HepG2 (cell line): ENCODE measurements around the gene DNASE2.

Experiments
- BCL6 ChIP-seq: IDR thresholded peaks from 2 replicates; pipeline ENCODE4 v1.6.1; 2016; ENCODE audit warnings: missing genetic modification reagents, missing compliant biosample characterization
- CTCF ChIP-seq: sonication (generic); formaldehyde crosslinking; IDR thresholded peaks from 2 replicates; pipeline ENCODE4 v1.5.0; 2020; ENCODE audit warnings: mild to moderate bottlenecking, missing genetic modification reagents, moderate library complexity
- MXI1 ChIP-seq: IDR thresholded peaks from 3 replicates; pipeline ENCODE4 v1.6.1; 2012; ENCODE audit warnings: low read depth, low read length, inconsistent platforms, borderline replicate concordance
- POLR2AphosphoS2 ChIP-seq: IDR thresholded peaks from 2 replicates; pipeline ENCODE4 v1.6.1; 2011; ENCODE audit warnings: low read depth, low read length, improper control_type of control experiment
- TAF1 ChIP-seq: sonication (generic); formaldehyde crosslinking; IDR thresholded peaks from 2 replicates; pipeline ENCODE4 v1.4.0; 2020; ENCODE audit warnings: missing genetic modification reagents
- THAP11 ChIP-seq: IDR thresholded peaks from 2 replicates; pipeline ENCODE4 v1.6.1; 2016; ENCODE audit warnings: missing biosample characterization, missing genetic modification reagents
- ZNF629 ChIP-seq: sonication (generic); formaldehyde crosslinking; conservative IDR thresholded peaks from 2 replicates; pipeline ENCODE4 v1.5.0; 2020; ENCODE audit warnings: missing genetic modification reagents

GRCh38 chr19:12907166-12907565, 25.9 kb upstream of the DNASE2 start:
- TF ChIP-seq THAP11 (CRISPR knock-in tag) (no peak), CTCF (CRISPR knock-in tag) (no peak), ZNF629 (CRISPR knock-in tag) (no peak), TAF1 (CRISPR knock-in tag) (no peak), MXI1 (no peak), BCL6 (no peak), POLR2AphosphoS2 (no peak)
